Right ventricle myocardium superior (tissue), 1 donor: ENCODE results near the gene IRF2. TPM values are rescaled to one million over a fixed set of nuclear protein-coding genes. Genes with fewer than 3 reads are reported as not detected.

ENCODE experiments used
- ATAC-seq: fragments of 200-7000 bp; cut with Tn5 transposase; one replicate; pipeline ENCODE4 v1.9.1; 2020; ENCODE audit warnings: mild to moderate bottlenecking; ENCODE audit not compliant: poor library complexity
- DNase-seq: peaks from one replicate; pipeline ENCODE4 v3.0.0-alpha.2; 2020
- intact Hi-C: fragments of 100-400 bp; cut with DNase I; formaldehyde crosslinking; loops from one replicate; pipeline ENCODE4 v1.11.2; 2022
- total RNA-seq: library from RNA; stranded (reverse); fragmentation: NEBNext Ultra II Directional; extraction: Animal tissue kit (Norgen Biotek cat#: 25700); gene quantifications from one replicate; pipeline ENCODE4 v1.2.1, GENCODE V29; 2021
- donor health status: DM: no; HTN: yes; CAD: no; lungs with severe emphysema.

Gene IRF2
- total RNA-seq, 1 donor from 2014 or later: 27.2 TPM

DNA sequence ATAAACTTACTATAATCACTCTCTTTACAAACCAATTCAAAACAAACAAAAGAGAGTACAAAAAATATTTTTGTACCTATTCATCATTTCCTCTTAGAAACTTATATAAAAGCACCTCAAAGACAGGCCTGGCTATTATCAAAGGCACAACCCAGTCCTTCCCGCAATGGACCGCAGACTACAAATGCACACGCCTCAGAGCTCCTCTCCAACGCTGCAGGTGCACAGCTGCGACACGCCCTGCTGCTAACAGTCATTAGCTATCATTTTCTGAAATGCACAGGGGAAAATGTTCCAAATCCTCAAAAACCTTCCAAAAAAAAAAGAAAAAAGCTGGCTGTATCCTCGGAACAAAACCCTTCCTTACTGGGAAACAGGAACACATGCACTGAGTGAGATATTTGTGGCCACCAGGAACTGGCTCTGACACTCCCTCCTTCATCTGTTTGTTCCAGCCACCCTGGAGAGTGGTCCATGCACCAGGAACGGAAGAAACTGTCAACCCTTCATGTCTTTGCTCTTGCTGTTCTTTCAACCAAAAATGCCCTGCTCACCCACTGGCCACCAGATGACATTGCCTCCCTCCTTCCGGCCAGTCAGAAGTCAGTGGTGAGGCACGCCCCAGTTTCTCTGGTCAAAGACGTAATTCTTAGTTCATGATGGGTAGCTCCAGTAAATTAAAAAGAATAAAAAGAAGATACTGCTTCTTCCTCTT is 16.7 kb downstream of the IRF2 start:
- DNase-seq (no peak), ATAC-seq (peak; percentile 39)
- intact Hi-C loops: no loop called here

DNA sequence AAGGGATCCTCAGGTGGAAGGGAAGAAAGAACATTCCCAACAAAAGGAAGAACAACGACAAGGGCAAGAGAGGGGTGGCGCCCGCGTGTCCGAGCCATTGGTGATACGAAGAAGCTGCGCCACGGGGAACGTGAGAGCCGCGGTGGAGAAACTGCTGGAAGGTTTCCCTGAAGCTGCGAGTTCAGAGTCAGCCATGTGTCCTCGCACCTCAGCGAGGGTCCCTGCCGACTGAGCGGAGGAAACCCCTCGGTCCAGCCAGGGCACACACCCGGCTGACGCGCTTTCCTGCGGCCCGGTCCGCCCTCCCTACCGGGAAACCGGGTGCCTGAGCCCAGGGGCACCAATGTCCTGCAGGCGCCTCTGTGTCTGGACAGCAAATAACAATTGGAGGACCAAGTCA is 18.0 kb downstream of the IRF2 start:
- ATAC-seq (no peak), DNase-seq (no peak)
- intact Hi-C loops: no loop called here

DNA sequence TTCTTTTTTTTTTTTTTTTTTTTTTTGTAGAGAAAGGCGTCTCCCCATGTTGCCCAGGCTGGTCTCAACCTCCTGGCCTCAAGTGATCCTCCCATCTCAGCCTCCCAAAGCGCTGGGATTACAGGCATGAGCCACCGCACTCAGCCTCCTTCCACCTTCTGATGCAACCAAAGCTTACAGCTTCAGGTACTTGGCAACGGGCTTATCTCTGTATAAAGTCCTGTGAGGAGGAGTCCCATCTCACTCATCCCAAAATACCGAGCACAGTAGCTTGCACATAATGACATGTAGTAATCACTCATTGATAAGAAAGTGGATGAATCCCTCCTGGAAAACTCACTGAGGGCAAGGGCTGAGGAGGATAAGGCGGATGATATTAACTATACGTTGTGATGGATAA is 19.1 kb downstream of the IRF2 start:
- ATAC-seq: no peak
- DNase-seq: no peak
- intact Hi-C loops: no loop called here

DNA sequence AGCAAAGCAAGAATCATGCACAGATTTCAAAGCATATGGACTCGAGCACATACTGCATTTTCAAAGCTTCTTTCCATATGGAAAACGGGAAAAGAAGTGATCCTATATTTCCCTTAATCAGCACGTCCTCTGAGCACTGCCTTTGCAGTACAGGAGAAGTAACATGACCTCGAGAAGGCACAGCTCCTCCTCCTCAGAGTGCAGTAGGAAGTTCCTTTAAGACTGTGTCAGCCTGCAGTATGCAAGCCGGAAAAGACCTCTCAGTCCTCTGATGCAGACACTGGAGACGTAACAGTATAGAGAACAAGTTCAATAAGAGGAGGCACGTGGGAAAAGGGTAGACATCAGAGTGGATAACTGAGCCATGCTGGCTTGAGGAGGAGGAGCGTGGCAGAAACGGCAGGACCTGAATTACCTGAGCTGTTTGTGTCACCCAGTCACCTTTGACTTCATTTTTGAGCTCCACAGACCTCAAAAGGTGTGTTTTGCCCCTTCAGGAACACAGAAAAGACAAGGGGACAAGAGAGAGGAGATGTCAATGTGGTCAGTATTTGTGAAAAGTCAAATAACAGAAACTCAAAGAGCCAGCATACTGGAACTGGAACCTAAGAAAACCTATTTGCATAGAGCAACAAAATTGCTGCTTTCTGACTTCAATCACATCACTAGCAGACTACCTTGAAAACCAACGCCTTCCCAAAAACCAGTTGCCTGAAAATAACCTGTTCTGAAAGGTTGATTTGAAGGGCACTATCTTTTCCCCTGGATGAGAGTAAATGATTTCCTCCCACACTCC is 20.8 kb downstream of the IRF2 start:
- ATAC-seq (peak; percentile 45), DNase-seq (no peak)
- intact Hi-C loops: no loop called here

DNA sequence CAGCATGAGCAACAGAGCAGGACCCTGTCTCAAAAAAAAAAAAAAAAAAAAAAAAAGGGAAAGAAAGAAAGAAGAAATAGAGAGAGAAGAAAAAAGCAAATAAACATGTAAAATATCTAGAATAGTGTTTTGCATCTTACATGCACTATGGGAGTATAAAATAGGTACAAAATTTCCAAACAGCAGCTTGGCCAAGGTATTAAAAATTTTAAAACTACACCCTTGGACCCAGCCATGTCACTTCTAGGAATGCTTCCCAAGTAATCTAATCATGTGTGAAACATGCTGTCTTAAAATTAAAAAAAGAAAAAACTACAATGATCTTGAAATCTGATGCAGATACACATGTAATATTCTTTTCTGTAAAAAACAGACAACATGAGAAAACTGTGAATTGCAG is 21.6 kb downstream of the IRF2 start:
- no peak for DNase-seq
- no peak for ATAC-seq
- intact Hi-C loops: no loop called here

DNA sequence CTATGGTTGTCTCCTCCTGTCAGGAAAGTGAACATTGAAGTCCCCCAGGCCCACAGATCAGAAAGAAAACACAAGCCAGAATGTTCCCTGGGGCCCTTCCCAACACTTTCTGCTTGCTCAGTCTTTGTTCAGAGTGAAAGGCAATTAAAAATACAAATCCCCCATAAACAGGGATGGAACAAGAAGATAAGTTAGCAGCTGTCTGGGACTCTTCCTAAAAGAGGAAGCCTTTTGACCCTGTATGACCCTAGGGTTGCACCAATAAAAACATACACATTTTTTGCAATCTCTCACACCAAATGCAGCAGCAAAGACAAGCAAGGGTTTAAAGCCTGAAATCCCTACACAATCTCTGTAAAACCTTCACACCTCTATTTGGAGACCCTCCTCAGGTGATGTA is 22.6 kb downstream of the IRF2 start:
- ATAC-seq (no peak), DNase-seq (no peak)
- intact Hi-C loops: no loop called here

DNA sequence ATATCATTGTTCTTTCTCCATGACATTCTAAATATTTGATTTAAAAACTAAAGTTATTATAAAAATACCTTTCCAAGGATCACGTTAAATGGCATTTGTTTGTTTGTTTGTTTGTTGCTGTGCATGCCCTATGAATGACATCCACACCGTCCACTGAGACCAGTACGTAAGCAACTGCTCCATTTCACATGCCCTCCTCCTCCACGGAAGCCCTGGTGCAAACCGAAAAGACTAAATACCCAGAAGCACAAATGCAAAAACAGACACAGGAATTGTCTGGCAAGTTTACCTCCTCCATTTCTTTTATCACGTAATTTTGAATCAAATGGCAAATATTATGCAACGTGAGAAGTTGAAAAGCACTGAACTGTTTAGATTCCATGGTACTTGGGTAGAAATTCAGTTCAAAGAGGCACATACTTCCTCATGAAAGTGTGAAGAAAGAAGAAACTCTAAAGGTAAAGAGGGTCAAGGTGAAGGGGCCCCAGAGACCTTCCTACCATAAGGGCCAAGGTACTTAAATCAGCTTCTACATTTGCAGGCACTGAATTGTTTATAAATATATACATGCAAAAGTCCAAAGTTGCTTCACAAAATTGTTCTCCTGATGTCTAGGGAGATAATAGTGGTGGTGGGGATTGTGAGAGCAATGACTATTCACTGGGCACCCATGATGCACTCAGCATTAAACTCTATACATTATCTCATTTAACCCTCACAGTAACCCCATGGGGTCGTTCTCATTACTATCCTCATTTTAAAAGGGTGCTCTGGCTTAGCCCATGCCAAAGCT is 23.4 kb downstream of the IRF2 start:
- intact Hi-C loops: no loop called here
- ATAC-seq (no peak), DNase-seq (no peak)

DNA sequence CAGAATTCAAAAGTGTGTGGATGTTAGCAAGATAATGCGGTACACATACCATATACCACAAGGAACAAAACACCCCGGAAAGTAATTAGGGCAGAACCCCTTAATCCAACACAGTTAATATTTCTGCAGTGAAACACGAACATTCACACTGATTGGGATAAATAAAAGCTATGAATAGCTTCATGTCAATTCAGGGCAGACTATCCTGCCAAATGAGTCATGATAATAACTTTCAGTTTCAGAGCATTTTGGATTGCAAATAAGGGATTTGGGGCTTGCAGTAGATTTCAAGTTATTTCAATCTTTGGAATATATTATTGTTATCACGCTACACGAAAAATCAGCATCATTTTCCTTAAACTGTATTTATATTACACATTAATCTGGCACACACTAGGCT is 24.3 kb downstream of the IRF2 start:
- ATAC-seq (peak; percentile 67), DNase-seq (no peak)
- intact Hi-C loops: no loop called here

DNA sequence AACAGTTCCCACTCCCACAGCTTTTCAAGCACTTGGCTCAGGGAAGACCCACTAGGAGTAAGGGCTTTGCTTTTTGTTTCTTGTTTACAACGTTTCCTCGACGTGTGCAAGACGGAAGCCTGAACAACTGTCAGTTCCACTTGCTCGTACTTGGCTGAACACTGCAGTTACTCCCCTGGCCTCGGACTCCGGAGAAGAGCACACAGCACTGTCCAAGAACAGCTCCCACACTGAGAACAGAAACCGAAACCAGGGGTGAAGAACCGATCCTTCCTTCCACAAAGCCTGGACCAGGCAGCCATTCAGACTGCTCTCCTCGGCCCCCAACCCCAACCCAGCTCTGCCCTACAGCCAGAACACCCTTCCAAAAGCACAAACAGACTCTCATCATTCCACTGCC is 25.5 kb downstream of the IRF2 start:
- intact Hi-C loops: no loop called here
- DNase-seq (peak; percentile 69), ATAC-seq (peak; percentile 88)

DNA sequence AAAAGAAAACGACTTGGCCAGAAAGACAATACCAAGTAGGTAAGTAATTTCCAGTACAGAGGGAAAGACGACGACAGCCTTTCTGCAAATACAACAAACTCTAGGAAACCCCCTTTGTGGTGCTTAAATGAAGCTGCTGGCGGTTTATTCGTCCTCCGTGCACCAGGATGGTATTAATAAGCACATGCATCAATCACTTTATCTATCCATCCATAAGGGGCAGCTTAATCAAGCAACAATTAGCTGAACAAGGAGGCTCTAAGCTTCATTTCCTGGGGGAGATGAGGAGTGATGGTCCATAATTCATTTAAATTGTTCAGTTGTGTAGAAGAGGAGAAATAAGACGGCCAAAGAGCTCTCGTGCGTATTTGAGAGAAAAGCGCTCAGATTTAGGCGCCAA is 26.2 kb downstream of the IRF2 start:
- no peak for ATAC-seq
- DNase-seq: no peak
- intact Hi-C loops: no loop called here

DNA sequence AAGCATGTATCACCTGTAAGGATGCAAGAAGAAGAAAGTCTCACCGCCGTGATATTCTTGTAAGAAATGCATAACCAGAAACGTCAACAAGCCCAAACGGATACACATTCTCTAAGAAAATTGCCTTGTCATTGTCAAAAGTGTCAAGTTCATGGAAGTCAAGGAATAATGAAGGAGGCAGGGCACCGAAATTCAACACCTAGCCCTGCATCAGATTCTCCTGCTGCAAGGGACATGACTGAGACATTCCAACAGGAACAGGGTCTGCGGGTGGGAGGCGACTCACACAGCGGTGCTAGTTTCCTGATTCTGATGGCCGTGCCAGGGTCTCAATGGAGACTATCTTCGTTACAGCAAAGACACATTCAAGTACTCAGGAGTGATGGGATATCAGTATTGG is 26.7 kb downstream of the IRF2 start:
- no peak for ATAC-seq
- intact Hi-C loops: no loop called here
- no peak for DNase-seq

DNA sequence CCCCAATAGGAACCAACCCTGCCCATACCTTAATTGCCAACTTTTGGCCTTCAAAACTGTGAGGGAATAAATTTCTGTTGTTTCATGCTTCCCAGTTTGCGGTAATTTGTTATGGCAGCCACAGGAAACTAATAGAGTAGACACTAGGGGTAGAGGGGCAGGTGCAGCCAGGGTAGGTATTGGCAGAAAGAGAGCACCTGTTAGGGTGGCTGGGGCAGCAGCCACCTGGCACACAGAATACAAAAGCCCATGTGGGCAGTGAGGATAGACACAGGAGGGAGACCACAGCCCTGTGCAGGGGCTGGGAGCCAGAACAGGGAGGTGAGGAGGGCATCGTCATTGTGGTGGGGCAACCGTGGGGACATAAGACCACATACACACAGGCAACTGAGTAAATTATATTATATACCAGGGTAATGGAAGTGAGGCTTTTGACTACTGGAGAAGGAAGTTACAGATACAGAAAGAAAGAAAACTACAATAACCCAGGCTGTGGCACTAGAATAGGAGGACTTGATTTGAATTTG is 28.2 kb downstream of the IRF2 start:
- intact Hi-C loops: no loop called here
- ATAC-seq: no peak
- no peak for DNase-seq

DNA sequence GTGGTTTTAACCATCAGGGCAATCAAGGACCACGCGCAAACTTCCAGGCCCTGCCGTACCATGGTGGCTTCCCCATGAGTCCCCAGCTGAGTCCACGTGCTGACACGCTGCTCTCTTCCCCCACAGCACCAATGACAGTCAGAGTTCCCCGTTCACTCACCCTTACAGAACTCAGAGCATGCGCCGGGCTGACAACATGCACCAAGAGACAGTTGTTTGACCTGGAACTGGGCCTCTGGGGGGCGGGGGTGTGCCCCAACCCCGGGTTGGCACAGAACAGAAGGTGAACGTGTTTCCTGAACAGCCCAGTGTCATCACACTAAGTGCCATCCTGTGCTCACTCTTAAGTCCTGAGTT is 29.4 kb downstream of the IRF2 start:
- no peak for DNase-seq
- ATAC-seq: no peak
- intact Hi-C loops: no loop called here

DNA sequence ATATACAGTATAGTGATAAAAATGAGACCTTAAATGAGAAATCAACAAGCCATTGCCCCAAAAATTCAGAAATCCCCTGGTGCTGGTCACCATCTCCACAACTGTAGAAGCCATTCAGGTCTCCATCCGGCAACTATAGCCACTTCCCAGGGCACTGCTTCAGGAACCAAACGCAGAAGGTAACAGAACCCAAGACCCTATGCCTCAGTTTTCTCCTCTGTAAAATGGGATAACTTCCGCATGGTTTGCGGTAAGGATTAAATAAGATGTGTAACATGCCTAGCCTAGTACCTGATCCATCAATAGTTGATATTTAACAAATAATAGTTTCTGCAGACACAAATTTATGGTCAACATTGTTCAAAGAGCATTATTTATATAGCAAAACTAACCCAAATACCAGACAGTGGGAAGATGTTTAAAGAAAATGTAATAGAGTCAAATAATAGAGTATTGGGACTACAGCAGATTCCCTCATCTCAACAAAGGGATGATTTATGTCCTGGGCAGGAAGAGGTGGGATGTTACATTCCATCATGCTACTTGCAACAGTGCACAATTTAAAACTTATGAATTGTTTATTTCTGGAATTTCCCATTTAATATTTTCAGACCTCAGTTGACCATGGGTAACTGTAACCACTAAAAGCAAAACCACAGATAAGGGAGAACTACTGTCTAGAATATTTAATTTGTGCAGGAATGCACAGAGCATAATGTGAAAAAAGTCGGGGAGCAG is 30.0 kb downstream of the IRF2 start:
- intact Hi-C loops: no loop called here
- ATAC-seq (no peak), DNase-seq (no peak)

DNA sequence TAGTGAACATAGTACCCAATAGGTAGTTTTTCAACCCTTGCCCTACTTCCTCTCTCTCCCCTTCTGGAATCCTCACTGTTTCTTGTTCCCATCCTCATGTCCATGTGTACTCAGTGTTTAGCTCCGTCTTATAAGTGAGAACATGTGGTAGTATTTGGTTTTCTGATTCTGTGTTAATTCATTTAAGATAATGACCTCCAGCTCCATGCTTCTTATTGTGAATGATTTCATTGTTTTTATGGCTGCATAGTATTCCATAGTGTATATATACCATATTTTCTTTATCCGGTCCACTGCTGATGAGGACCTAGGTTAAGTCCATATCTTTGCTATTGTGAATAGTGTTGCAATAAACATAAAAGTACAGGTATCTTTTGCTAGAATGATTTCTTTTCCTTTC is 31.0 kb downstream of the IRF2 start:
- no peak for DNase-seq
- intact Hi-C loops: no loop called here
- ATAC-seq: no peak

DNA sequence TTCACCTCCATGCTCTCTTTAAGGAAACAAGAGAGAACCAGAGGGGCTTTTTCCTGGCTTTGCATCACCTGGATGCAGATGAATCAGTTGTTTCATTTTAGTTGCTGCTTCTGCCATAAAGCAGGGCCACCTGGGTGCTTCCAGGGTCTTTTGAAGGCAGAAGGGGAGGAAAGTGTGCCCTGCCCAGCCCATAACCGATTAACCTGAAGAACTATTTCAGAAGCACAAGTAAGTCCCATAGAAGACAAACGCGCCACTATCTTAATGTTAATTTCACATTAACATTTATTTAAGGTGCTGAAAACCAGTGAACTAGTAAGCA is 32.1 kb downstream of the IRF2 start:
- intact Hi-C loops: no loop called here
- no peak for DNase-seq
- ATAC-seq: no peak

DNA sequence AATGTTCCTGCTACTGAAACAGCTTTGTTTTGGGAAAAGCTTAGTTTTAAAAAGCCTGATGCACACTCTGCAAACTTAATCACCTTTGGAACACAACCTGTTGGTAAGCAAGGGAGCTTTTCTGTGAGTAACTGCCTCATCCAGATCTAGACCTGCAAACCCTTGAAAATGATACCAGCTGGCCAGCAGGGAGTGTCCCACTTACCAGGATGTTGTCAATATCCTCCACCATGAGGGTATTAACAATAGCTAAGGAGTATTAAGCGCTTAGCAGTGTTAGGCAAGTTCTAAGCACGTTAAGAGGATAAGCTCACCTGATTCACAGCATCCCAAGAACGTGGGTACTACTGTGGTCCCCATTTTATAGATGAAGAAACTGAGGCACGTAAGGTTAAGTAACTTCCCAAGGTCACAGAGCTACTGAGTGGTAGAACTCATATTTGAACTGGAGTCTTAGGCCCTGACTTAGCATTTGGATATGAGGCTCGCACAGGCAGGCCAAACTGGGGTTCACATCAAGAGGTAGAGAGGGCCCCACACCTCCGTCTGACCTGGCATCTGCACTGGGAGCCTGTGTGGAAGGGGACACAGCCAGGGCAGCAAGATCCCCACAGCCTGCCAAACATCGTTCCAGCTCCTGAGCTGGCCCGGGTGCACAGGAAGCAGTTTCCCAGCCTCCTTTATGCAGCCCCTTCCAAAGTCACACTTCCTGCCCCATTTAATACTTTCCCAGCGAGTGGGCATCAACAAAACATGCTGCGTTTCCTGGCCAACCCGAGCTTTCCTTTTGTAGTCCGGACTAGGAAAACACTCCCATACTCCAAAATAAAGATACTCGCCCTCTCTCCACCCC is 32.7 kb downstream of the IRF2 start:
- DNase-seq (no peak), ATAC-seq (no peak)
- intact Hi-C loops: no loop called here

DNA sequence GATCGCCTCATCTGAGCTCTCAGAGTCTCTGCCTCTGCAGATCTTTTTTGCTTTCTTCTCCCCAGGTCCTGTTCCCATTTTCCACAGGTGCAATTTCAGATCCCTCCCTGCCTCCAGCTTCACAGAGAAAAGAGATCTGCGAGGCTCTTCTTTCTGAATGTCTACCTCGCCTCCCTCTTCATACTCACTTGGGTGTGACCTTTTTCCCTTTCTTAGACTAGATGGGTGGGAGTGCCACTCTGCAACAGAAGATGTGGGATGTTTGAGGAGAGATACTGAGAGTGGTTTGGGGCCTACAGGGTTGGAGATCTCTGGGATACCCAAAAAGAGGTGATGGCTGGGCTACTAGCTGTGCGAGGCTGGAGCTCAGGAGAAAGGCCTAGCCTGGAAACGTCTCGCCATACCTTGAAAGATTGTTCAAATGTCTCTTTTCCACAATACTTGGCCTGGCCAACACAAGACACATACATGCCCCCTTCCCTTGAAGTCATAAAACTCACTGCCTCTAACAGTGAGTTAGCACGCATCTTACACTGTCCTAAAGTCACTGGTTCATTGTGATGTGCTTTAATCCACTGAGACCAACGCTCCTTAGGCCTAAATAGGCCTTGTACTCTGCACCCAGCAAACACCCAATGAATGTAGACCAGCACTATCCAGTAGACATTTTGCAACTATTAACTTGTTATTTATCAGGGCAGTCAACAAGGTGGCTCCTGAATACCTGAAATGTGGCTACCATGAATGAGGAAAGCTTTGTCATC is 33.6 kb downstream of the IRF2 start:
- intact Hi-C loops: no loop called here

More for the DNA sequence above, 33.6 kb downstream of the IRF2 start:
- ATAC-seq: no peak
- DNase-seq: no peak
